Stimulated activated CD4-positive, alpha-beta T cell treated with anti-CD3 and anti-CD28 coated beads, TNF-alpha, amount 100 ng/mL, for 1 hour (primary cell): ENCODE data around the gene AUTS2.

Experiments
- DNase-seq, 3 donors: peaks; one replicate each; pipeline ENCODE4 v3.0.0-alpha.2; 2020; ENCODE audit warnings: low read depth in 3 of 3, low spot score in 1 of 3

AUTS2 gene

DNA sequence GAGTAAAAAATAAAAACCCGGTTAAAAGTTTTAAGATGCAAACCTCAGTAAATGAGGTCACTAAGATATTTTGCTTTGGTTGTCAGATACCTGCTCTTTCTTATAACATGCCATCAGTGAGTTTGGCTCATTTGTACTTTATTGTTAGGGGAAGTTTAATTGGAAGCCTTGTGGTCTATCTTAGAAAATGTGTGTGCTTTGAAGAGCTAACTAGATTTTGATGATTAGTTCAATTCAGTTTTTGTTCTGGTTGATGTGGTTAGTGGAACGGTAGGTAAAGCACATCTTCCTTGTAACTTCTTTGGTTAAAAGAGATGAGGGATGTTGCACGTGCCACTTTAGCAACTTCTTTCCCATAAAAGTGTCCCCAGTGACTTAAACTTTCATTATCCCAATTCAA, 1180.3 kb downstream of the AUTS2 start:
- no peak for DNase-seq

- no peak for DNase-seq
These were observed 1181.0 kb downstream of the AUTS2 start for GRCh38 chr7:70779321-70779720.

- no peak for DNase-seq
These were observed 1183.6 kb downstream of the AUTS2 start for GRCh38 chr7:70781922-70782311.

DNA sequence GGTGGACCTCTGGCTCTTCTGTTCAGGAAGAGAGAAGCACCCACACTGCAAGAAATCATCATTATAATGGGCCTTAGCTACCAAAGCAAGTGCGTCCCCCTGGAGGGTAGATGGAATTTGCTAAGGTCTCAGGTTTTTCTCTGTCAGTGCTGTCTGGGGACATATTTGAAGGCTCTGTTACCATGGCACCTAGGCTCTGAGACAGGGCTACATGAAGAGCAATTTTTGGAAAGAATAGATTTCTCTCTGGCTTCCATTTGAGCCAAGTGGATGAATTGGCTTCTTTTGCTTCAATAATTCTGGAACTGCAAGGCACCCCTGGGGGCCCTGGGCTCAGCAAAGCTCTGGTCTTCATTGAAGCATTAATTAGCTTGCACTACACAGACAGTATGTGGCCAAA, 1184.5 kb downstream of the AUTS2 start:
- DNase-seq: no peak

DNA sequence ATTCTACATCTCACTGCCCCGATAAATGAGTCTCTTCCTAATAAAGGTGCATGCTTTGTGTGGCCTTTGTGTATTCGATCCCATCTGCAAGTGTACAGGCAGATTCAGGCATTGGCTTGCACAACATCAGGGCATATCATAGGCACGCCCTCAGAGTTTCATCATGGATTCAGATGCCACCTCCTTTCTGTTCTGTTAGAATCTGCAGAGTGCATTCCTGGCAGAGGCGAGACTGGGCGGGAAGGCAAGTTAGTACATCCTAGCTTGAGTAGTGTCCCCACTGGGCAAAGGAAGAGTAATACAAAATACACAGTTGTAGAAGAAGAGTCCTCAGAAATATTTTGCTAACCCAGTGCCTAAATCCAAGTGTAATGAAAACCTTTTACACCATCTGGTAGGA, 1187.2 kb downstream of the AUTS2 start:
- DNase-seq: no peak

GRCh38 chr7:70786076-70786475, 1187.8 kb downstream of the AUTS2 start:
- DNase-seq: no peak

DNA sequence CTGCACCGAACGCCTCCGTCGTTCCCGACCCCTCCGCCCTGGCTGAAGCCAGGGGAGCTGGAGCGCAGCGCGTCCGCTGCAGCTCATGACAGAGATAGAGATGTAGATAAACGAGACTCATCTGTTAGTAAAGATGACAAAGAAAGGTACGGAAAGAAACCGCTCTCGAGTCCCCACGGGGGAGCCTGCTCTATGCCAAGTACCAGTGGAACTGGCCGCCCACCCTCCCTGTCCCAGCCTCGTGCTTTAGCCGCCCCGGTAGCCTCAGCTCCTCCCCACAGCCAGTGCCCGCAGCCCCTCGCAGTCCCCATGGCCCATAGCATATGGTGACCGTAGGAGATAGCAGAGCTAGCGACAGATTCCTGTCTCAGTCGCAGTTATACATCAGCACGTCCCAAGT, 1189.0 kb downstream of the AUTS2 start:
- no peak for DNase-seq

- DNase-seq: no peak
These were observed 1189.5 kb downstream of the AUTS2 start for GRCh38 chr7:70787771-70788170.

DNA sequence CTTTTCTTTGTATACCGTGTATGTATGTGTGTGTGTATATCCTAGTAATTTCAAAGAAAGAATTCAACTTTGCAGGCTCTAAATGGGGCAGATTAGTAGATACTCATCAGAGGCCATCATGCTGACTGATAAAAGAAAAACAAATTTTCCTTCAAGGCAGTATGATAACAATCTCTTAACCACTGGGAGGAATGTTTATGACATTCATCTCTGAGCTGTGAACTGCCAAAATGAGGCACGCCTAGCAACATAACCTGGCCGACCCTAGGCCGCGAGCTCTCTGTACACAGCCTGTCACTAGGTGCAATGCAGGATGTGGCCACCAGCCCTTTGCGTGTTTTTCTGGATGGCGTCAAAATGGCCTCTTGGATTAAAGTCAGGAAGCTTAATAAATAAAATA, 1190.0 kb downstream of the AUTS2 start:
- DNase-seq: no peak

- no peak for DNase-seq
These were observed 1191.4 kb downstream of the AUTS2 start for GRCh38 chr7:70789481-70790214.

DNA sequence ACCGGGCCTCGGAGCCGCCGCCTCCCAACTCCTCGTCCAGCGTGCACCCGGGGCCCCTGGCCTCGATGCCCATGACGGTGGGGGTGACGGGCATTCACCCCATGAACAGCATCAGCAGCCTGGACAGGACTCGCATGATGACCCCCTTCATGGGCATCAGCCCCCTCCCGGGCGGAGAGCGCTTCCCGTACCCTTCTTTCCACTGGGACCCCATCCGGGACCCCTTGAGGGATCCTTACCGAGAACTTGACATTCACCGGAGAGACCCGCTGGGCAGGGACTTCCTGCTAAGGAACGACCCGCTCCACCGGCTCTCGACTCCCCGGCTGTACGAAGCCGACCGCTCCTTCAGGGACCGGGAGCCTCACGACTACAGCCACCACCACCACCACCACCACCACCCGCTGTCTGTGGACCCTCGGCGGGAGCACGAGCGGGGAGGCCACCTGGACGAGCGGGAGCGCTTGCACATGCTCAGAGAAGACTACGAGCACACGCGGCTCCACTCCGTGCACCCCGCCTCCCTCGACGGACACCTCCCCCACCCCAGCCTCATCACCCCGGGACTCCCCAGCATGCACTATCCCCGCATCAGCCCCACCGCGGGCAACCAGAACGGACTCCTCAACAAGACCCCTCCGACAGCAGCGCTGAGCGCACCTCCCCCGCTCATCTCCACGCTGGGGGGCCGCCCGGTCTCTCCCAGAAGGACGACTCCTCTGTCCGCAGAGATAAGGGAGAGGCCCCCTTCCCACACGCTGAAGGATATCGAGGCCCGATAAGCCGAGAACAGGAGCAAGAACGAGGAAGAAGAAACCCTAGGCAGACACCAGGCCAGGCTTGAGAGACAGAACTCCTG, 1192.2 kb downstream of the AUTS2 start:
- no peak for DNase-seq

DNA sequence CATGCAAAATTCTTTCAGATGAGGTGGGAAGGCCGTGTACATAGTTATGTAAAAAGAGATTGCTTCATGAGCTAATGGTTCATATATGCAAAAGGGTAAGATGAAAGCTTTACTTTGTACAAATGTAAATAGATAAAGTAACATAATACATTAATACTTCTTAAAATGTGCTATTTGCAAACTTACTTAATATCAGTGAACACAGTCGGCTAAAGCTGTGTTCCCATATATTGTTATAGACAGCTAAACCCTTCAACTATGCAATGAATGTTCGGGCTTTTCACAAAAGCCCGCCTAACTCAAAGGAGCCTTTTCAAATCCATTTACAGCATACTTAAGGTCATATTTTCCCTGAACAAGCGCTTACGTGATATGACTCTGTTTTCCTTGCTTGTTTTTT, 1193.1 kb downstream of the AUTS2 start:
- no peak for DNase-seq

- DNase-seq: no peak
These were observed 1194.8 kb downstream of the AUTS2 start for GRCh38 chr7:70793060-70793459.

- no peak for DNase-seq
These were observed 1195.5 kb downstream of the AUTS2 start for GRCh38 chr7:70793821-70794220.

- no peak for DNase-seq
These were observed 1196.7 kb downstream of the AUTS2 start for GRCh38 chr7:70794962-70795361.

GRCh38 chr7:70795948-70796347, 1197.7 kb downstream of the AUTS2 start:
- DNase-seq: no peak

- DNase-seq: no peak
These were observed 1198.8 kb downstream of the AUTS2 start for GRCh38 chr7:70797109-70797514.

GRCh38 chr7:70799841-70800405, 1201.6 kb downstream of the AUTS2 start:
- no peak for DNase-seq

DNA sequence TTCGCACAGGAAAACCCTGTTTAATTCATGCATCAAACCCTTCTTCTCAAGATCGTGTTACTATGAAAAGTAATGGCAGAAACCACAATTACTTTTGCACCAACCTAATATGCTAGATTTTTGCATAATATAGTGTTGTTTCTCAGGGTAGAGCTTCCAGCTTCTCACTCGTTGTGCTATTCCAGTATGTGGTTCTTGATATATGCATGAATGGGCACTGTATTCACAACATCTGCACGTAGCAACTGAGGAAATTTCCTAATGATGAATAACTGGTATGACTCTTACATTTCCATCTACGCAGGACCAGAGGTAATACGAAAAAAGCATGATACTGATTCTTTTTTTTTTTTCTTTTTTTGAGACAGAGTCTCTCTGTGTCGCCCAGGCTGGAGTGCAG, 1207.1 kb downstream of the AUTS2 start:
- no peak for DNase-seq

DNA sequence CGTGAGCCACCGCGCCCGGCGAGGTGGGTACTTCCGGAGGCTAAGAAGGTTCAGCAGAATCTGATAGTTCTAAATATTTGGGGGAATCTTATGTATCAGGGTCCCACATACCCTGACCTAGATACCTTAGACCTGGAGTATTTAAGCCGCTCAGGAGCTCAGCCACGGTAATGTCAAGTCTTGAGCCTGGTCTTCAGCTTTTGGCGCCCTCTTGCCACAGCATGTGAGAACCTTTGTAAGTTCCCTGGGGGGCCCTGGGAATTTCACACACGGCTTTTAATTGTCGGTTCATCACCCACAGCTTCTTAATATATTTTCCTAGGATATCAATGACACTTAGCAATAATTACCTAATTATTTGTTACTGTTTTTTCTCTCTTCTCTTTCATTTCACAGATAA, 1209.4 kb downstream of the AUTS2 start:
- no peak for DNase-seq

DNA sequence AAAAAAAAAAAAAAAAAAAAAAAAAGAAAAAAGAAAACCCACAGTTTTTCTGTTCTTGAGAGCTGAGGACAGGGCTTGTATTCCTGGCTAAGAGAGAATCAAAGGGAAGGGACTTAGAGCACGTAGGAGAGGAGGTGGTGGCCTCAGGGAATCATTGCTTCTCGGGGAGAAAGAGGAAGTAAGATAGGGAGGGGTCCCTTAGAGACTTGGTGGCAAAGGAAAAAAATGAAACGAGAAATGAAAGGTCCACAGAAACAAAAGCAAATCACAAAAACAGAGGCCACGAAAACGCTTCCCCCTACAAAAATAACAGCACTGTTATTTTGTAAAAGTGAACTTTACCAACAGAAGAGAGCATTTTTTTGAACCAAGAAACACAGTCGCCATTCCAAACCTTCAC, 1210.6 kb downstream of the AUTS2 start:
- no peak for DNase-seq

- no peak for DNase-seq
These were observed 1212.4 kb downstream of the AUTS2 start for GRCh38 chr7:70810558-70811139.
